IPS-18c (cell line): ENCODE results near the gene EID1.
"Not testable (repeated sequence)": the region's sequence is repeated elsewhere in the genome, so short reads cannot be mapped to it uniquely, and the experiment has no call there.

Source experiments
- H3K4me3 ChIP-seq: 2 replicates; pipeline ENCODE4 v1.7.0; 2013; ENCODE audit warnings: low read depth, mild to moderate bottlenecking, low read length, moderate library complexity; ENCODE audit not compliant: insufficient read depth
- H3K9me3 ChIP-seq: one replicate; pipeline ENCODE4 v1.6.1; 2013; ENCODE audit warnings: mild to moderate bottlenecking, low read length, moderate library complexity; ENCODE audit not compliant: control insufficient read depth, insufficient read depth

Gene EID1

DNA sequence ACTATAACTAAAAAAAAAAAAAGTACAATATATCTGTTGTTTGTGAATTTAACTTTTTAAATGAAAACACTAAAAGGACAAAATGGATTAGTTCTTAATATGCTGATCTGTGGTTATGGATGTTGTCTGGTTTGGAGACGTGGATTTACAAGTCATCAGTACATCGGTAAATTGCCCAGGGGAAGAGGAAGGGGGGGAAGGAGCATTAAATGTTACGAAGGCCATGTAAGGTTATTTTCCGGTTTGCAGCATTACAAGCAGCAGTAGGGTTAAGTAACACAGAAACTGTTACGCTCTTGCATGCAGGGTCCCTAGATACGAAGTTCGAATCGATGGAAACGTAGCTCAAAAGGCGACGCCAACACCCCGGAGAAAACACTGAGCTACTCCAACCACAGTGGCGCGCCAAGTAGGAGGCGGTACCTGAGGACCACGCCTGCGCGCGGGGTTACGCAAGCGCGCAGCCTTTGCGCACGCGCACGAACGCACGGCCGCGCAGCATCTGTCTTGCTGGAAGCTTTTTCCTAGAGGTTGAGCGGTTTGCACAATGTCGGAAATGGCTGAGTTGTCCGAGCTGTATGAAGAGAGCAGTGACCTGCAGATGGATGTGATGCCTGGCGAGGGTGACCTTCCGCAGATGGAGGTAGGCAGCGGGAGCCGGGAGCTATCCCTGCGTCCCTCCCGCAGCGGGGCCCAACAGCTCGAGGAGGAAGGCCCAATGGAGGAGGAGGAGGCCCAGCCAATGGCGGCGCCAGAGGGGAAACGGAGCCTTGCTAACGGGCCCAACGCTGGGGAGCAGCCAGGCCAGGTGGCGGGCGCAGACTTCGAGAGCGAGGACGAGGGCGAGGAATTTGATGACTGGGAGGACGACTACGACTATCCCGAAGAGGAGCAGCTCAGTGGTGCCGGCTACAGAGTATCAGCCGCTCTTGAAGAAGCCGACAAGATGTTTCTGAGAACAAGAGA, at the start of gene EID1:
EID1 (plus strand) TSS at position 505 of the 966 bp plus-strand sequence; CDS start at position 548, 43 bp downstream.
- H3K9me3 ChIP-seq, result no peaks in the 10 kb centered on the region
- H3K4me3 ChIP-seq, result peak within 1 kb of the TSS; percentile 92

DNA sequence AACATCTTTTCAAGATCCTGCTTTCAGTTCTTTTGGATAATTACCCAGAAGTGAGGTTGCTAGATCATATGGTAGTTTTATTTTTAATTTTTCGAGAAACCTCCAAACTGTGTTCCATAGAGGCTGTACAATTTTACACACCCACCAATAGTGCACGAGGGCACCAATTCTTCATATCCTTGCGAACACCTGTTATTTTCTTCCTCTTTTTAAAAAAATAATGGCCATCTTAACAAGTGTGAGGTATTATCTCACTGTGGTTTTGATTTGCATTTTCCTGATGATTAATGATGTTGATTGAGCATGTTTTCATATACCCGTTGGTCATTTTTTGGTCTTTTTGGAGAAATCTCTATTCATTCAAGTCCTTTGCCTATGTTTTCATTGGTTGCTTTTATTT, 49.5 kb upstream of the EID1 start:
- Histone ChIP-seq H3K9me3 (no peaks in the 10 kb centered on the region), H3K4me3 (no peak overlapping the region)

DNA sequence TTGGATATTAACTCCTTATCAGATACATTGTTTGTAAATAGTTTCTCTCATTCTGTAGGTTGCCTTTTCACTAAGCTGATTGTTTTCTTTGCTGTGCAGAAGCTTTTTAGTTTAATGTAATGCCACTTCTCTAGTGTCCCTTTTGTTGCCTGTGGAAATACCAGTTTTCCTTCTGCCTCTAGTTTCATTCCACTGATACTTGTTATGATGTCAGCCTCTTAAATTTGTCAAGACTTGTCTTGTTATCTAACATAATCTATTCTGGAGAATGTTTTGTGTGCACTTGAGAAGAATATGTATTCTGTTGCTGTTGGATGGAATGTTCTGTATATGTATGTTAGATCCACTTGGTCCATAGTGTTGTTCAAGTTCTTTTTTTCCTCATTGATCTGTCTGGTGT, 49.0 kb upstream of the EID1 start:
- Histone ChIP-seq H3K4me3 (no peak overlapping the region), H3K9me3 (no peaks in the 10 kb centered on the region)

DNA sequence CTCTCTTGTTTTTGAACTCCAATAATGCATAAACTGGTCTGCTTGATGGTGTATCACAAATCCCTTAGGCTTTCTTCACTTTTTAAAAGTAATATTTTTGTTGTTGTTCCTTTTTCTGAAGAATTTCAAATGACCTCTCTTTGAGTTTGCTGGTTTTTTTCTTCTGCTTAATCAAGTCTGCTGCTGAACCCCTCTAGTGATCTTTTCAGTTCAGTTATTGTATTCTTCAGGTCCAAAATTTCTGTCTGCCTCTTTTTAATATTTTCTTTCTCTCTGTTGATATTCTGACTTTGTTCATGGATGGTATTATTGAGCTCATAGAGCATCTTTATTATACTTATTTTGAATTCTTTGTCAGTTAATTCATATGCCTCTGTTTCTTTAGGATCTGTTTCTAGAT, 45.3 kb upstream of the EID1 start:
- H3K4me3 ChIP-seq, result no peak overlapping the region
- no peaks in the 10 kb centered on the region for H3K9me3 ChIP-seq

DNA sequence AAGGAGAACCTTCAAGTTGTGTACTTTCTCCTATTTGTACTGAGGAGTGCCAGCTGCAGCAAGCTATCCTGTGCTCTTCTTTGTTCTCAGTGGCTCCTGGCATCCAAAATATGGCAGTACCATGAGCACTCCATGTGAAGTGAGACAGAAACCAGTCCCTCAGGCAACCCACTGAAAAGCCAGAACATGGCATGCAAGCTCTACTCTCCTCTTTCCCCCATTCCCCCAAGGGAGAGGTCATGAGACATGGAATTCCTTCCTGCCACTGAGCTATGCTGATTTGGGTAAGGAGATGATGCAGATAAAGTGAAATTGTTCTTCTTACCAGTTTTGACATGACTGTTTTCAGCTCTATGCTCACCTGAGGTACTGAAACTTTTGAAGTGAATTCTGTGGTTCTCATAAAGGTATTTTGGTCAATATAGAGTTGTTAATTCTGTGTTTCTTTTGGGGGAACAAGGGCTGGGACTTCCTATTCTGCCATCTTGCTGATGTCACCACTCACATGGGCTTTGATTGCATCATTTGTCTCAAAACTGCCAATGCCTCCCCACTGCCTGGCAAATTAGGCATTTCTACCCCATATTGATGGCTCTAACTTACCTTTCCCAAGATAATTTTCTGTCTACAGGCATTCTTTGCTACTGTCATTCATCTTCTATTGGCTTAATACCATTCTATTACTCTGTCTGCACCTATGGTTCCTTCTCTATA, 44.3 kb upstream of the EID1 start:
- H3K9me3 ChIP-seq, result no peaks in the 10 kb centered on the region
- H3K4me3 ChIP-seq, result no peak overlapping the region

- H3K4me3 ChIP-seq, result no peak overlapping the region
These were observed 43.2 kb upstream of the EID1 start for GRCh38 chr15:48834756-48835155.

DNA sequence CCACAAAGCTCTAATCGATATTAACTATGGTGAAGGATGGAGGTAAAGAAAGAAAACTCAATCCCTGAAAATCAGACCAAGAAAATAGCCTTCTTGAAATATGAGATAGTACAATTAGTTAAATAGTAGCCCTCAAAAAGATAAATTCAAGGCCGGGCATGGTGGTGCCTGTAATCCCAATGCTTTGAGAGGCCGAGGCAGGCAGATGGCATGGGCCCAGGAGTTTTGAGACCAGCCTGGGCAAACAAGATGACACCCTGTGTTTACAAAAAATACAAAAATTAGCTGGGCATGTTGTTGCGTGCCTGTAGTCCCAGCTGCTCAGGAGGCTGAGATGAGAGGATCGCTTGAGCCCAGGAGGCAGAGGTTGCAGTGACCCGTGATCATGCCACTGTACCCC, 35.4 kb upstream of the EID1 start:
- Histone ChIP-seq H3K4me3 (no peak overlapping the region), H3K9me3 (peaks cover 2% of the 10 kb centered on the region)

More at GRCh38 chr15:48834756-48835155, 43.2 kb upstream of the EID1 start:
- H3K9me3 ChIP-seq, result no peaks in the 10 kb centered on the region

- Histone ChIP-seq H3K9me3 (peaks cover 2% of the 10 kb centered on the region), H3K4me3 (no peak overlapping the region)
These were observed 32.8 kb upstream of the EID1 start for GRCh38 chr15:48845123-48845522.

DNA sequence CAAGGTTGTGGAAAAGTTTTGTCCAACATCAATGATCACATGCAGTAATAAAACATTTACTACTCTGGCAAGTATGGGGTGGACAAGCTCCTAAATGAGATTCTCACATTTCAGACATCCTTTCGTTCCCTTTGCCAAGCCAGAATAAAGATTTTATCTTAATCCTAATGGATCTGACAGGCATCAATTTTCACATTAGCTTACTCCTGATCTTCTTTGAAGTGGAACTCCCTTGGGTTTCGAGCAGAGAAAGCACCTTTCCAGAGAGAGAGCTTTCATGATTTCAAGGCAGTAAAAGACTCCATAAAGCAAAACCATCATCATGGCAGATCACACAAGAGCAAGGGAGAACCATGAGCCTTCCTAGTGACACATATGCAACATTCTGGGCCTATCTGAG, 27.3 kb upstream of the EID1 start:
- no peaks in the 10 kb centered on the region for H3K9me3 ChIP-seq
- H3K4me3 ChIP-seq, result no peak overlapping the region

- Histone ChIP-seq H3K4me3 (no peak overlapping the region), H3K9me3 (no peaks in the 10 kb centered on the region)
These were observed 26.0 kb upstream of the EID1 start for GRCh38 chr15:48851956-48852355.

DNA sequence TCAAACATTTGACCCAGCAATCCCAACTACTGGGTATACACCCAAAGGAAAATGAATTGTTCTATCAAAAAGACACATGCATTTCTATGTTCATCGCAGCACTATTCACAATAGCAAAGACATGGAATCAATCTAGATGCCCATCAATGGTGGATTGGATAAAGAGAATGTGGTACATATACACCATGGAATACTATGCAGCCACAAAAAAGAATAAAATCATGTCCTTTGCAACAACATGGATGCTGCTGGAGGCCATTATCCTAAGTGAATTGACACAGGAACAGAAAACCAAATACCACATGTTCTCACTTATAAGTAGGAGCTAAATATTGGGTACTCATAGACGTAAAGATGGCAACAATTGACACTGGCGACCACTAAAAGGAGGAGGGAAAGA, 23.5 kb upstream of the EID1 start:
- H3K4me3 ChIP-seq, result not testable (repeated sequence)

GRCh38 chr15:48855501-48856440, 22.2 kb upstream of the EID1 start:
- Histone ChIP-seq H3K4me3 (no peak overlapping the region), H3K9me3 (no peaks in the 10 kb centered on the region)

More for the DNA sequence above, 23.5 kb upstream of the EID1 start:
- H3K9me3 ChIP-seq, result not testable (repeated sequence)

GRCh38 chr15:48856942-48857341, 21.0 kb upstream of the EID1 start:
- Histone ChIP-seq H3K4me3 (no peak overlapping the region), H3K9me3 (no peaks in the 10 kb centered on the region)

DNA sequence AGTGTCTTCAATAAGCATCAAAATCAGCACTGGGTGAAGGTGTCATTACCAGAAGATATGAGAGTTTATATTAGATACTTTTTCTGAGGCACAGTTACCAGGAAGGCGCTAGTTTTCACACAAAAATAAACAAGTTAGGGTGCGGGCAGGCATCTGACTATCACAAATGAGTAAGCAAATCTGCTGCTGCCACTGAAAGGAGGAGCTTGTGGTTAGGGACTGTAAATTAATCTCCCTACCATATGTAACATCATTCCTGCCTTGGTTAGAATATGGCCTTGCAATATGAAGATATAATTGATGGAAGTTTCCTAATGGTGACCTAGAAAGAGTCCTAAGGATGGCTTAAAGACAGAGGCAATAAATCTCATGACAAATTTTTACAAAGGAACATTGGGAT, 19.5 kb upstream of the EID1 start:
- H3K4me3 ChIP-seq, result no peak overlapping the region
- H3K9me3 ChIP-seq, result no peaks in the 10 kb centered on the region

GRCh38 chr15:48859426-48859825, 18.5 kb upstream of the EID1 start:
- Histone ChIP-seq H3K9me3 (no peaks in the 10 kb centered on the region), H3K4me3 (no peak overlapping the region)

- Histone ChIP-seq H3K9me3 (no peaks in the 10 kb centered on the region), H3K4me3 (no peak overlapping the region)
These were observed 16.0 kb upstream of the EID1 start for GRCh38 chr15:48861813-48862431.

GRCh38 chr15:48862705-48863104, 15.2 kb upstream of the EID1 start:
- Histone ChIP-seq H3K9me3 (no peaks in the 10 kb centered on the region), H3K4me3 (no peak overlapping the region)
